Right ventricle myocardium superior (tissue), 1 donor: Measurements from ENCODE around the gene LRRC55. TPM values are rescaled to one million over a fixed set of nuclear protein-coding genes. Genes with fewer than 3 reads are reported as not detected.

Experiments used
- ATAC-seq: fragments of 200-7000 bp; cut with Tn5 transposase; one replicate; pipeline ENCODE4 v1.9.1; 2020; ENCODE audit warnings: mild to moderate bottlenecking; ENCODE audit not compliant: poor library complexity
- DNase-seq: peaks from one replicate; pipeline ENCODE4 v3.0.0-alpha.2; 2020
- intact Hi-C: fragments of 100-400 bp; cut with DNase I; formaldehyde crosslinking; loops from one replicate; pipeline ENCODE4 v1.11.2; 2022
- total RNA-seq: library from RNA; stranded (reverse); fragmentation: NEBNext Ultra II Directional; extraction: Animal tissue kit (Norgen Biotek cat#: 25700); gene quantifications from one replicate; pipeline ENCODE4 v1.2.1, GENCODE V29; 2021
- donor health status: DM: no; HTN: yes; CAD: no; lungs with severe emphysema.

Gene LRRC55
- total RNA-seq, 1 donor from 2014 or later, result 0.13 TPM

GRCh38 chr11:57223601-57224000 lies 41.8 kb downstream of the LRRC55 start:
- intact Hi-C loops, result no loop called here
- DNase-seq (no peak), ATAC-seq (no peak)

GRCh38 chr11:57224128-57224527 lies 42.4 kb downstream of the LRRC55 start:
- intact Hi-C loops, result no loop called here
- ATAC-seq (no peak), DNase-seq (no peak)

DNA sequence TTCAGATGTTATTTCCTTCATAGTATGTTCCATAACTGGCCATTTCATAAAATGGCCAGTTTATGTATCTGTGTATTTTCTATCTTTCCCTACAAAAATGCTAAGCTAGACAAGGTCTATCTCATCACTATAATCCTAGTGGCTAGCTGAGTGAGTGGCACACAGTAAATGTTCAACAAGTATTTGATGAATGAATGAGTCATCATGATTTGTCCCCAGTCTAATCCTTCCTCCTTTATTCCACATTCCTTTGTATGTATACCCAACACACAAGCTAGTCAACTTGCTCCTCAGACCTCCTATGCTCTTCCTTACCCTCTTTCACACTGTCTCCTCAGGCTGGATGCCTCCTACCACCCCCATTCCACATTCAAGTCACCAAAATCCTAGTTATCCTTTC lies 42.8 kb downstream of the LRRC55 start:
- ATAC-seq (no peak), DNase-seq (no peak)
- intact Hi-C loops, result no loop called here

DNA sequence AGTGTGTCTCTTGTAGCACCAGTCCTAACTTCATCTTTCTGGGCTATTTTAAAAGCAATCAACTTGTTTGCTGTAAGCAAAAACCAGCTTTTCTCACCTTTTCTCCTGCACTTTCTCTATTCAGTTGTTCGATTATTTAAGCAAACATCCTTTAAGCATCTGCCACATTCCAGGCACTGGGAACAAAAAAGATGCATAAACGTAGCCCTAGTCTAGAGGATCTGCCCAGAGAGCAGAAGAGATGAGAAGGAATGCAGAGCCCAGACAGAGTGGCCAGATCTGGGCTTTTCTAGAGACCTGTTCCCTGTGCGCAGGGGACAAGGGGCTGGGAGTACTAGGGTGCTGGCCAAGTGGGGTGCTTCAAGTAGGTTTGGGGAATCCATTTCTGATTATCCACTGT lies 46.8 kb downstream of the LRRC55 start:
- ATAC-seq (no peak), DNase-seq (no peak)
- intact Hi-C loops, result no loop called here

DNA sequence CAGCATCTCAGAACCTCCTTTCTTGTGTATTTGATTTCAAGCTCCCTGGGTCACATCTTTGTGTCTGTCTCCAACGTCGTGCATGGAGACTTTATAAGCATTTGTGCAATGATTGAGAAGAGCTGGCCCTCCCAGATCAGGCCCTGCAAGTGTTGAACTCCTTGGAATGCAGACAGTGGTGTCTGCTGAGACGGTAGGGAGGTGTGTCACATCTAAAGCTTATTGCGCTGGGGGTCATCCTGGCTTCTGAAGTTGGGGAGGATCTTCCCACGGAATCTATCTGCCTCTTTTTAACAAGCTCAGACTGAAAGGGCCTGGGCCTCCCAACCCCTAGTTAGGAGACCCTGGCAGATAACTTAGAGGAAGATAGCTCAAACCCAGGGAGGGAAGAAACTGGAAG lies 48.6 kb downstream of the LRRC55 start:
- ATAC-seq (peak; percentile 19), DNase-seq (no peak)
- intact Hi-C loops, result no loop called here

DNA sequence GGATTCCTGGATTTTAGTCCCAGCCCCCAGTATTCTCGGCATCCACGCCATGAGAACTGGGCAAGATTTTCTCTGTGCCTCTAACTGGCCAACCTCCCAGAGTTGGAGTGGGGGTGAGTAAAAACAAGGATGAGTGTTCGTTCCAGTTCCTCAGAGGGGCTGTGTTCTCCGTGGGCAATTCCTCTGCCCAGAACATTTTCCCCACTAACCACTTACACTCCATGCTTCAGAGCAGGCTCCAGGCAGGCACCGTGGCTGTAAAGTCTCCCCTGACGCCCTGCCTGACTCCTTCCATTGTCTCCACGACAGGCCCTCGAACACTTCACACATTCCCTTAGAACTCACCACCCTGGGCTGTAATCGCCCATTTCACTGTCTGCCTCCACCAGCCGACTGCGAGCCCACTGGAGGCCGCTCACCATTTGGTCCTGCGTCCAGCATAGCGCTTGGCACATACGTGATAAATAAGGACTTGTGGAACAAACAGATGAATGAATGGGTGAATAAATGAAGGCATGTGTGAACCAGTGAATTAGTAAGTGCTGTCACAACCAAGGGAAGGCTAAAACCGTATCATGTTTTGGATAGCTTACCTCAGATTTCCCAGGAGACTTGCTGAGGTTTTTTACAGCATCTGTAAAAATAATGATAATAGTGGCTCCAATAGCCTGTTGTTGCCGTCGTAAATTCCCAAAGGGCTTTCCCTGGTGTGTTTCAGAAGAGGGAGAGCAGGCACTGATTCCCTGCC lies 49.2 kb downstream of the LRRC55 start:
- ATAC-seq, result peak; percentile 73
- intact Hi-C loops, result no loop called here
- peak; percentile 48 for DNase-seq

DNA sequence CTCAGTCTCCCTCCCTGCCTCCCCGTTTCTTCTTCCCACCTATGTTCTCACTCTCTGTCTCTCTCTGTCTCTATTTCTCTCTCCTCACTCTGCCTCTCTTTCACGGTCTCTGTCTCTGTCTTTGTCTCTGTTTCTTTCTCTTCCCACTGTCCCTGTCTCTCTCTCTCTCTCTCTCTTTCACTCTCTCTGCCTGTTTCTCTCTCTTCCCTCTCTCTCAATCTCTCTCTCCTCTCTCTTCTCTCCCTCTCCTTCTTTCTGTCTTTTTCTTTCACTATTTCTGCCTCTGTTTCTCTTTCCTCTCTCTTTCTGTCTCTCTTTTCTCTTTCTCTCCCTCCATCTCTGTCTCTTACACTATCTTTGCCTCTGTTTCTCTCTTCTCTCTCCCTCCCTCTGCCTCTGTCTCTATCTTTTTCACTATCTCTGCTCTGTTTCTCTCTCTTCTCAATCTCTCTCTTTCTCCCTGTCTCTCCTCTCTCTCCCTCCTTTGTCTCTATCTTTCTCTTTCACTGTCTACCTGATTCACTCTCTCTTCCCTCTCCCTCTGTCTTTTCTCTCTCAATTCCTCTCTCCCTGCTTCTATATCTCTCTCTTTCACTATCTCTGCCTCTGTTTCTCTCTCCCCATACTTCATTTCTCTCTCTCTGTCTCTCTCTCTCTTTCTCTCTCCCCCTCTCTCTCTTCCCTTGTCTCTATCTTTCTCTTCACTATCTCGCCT lies 49.9 kb downstream of the LRRC55 start:
- ATAC-seq (no peak), DNase-seq (no peak)
- intact Hi-C loops, result no loop called here

DNA sequence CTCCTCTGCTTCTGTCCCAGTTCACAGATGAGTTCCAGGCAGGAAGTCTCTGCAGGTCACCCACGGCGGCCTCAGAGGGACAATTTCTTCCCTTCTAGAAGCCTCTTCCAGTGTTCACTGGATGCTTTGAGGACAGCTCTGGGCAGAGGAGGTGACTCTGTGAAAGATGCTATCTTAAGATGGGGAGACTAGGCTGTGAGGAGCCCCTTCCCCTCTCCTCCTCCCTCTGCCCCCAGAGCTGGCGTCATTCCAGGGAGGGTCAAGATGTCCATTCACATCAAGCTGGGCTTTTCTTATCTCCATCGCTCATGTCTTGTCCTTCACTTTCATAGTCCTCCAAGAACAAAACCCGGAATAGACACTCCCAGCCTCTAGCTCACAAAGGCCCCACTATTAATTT lies 51.9 kb downstream of the LRRC55 start:
- ATAC-seq (no peak), DNase-seq (no peak)
- intact Hi-C loops, result no loop called here

GRCh38 chr11:57235761-57236703 lies 54.3 kb downstream of the LRRC55 start:
- DNase-seq (no peak), ATAC-seq (no peak)
- intact Hi-C loops, result no loop called here

DNA sequence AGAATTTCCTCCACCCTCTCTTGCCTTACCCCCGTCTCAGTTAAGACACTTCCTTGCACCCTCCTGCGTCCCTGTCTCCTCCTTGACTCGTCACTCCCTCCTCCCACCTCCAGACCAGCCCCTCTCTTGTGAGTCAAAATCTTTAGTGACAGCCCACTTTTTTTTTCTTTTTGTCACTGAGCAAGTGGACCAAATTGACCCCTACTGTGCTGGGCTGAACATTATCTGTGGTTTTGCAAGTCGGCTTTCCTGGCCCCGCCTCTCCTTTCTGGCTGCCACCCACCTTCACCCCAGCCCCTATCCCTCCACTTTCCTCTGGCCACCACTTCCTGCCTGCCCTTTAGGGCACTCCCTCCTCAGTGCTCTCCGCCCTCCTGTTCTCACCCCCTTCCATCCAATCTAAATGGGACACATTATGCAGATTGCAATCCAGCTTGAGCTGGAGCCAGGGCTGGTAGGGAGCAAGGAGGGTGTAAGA lies 55.5 kb downstream of the LRRC55 start, which contains the start of gene APLNR:
Gene APLNR (minus strand): TSS at position 47 of the 478 bp plus-strand sequence. CDS start 246 bp downstream, outside the sequence.
- intact Hi-C loops, result no loop called here
- no peak for DNase-seq
- peak; percentile 53 for ATAC-seq

DNA sequence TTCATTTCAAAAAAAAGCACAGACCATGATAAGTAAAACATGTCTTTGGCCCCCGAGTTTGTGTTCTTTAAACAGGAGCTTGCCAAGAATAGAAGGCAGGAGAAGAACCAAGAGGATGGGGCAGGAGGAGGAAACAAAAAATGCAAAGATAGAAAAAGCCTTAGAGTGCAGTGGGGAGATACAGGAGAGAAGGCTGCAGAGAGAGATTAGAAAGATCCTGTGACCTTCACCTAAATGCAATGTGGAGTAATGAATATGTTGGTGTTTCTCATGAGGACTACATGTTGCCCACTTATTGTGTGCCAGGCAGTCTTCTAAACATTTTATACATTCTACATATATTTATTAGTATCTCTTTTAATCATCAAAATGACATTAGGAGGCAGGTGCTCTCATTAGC lies 57.6 kb downstream of the LRRC55 start:
- intact Hi-C loops, result no loop called here
- DNase-seq (no peak), ATAC-seq (no peak)

DNA sequence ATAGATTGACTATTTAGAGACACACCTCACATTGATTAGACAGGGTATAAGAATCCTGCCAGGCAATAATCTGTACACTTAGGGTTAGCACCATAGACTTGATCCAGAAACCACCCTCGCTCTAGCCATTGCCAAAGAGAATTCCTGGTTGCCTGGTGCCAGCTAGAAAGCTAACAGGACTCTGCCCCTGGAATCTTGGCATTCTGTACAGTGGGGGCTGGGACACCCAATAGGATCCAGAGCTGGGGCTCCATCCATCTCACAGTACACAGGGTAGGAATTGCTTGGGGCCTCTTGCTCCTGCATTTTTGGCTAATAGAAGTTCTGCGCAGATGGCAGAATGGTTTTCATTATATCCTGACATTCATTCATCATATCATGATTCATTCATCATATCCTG lies 58.3 kb downstream of the LRRC55 start:
- intact Hi-C loops, result loop anchor here (5.0 kb wide), 1 partner anchor 33 kb away; no protein-coding TSS in a partner anchor

DNA sequence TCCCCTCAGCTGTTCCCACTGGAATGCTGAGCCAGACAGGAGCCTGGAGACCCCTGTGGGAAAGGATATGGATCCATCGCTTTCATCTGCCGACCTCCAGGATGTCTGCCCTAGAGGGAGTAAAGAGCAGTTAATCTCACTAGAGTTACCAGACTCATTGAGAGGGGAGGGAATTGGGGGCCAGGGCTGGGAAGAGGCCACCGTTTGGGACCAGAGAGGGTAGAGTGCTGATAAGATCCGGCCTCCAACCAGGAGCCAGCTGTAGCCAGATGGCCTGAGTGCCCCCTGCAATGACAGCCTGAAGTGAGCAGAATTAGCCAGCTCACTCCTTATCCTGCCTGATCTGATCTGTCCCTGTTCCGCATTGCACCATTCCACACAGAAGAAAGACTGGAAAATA lies 59.0 kb downstream of the LRRC55 start:
- intact Hi-C loops, result loop anchor here (5.0 kb wide), 1 partner anchor 33 kb away; no protein-coding TSS in a partner anchor
- DNase-seq (no peak), ATAC-seq (peak; percentile 21)

More for the DNA sequence above, 58.3 kb downstream of the LRRC55 start:
- ATAC-seq, result no peak
- no peak for DNase-seq

Other genes with a start within 250 kb of the LRRC55 start
- gene OR5AK2, start 193.0 kb upstream of the LRRC55 start, total RNA-seq, result not detected
- 15.4 TPM for gene APLNR, start 55.3 kb downstream of the LRRC55 start, total RNA-seq
- 39.7 TPM for gene TNKS1BP1, start 143.0 kb downstream of the LRRC55 start, total RNA-seq
- 36.3 TPM for gene SSRP1, start 153.9 kb downstream of the LRRC55 start, total RNA-seq
- 1.3 TPM for gene P2RX3, start 156.4 kb downstream of the LRRC55 start, total RNA-seq
- gene PRG3, start 199.2 kb downstream of the LRRC55 start, total RNA-seq, result not detected
- not detected for gene PRG2, start 208.7 kb downstream of the LRRC55 start, total RNA-seq
- 20.0 TPM for gene SLC43A3, start 245.2 kb downstream of the LRRC55 start, total RNA-seq